ENCODE results near the gene ZNF213.

GRCh38 chr16:3138342-3138741, 3.5 kb downstream of the ZNF213 start:
- TF ChIP-seq CTCF (IDR thresholded peaks at IDR 0.05) (no peak), POLR2A (IDR thresholded peaks at IDR 0.05) (no peak)

All from adrenal gland (tissue), 5 donors.